GM21528 (cell line): ENCODE data around the gene ZNF462.

Experiments
- ATAC-seq: cut with Tn5 transposase; IDR thresholded peaks from one replicate; pipeline ENCODE4 v1.9.1; 2021; ENCODE audit warnings: mild to moderate bottlenecking, moderate library complexity; ENCODE audit not compliant: unreplicated experiment, low FRiP score

Gene ZNF462

GRCh38 chr9:106954974-106955850 is 92.2 kb downstream of the ZNF462 start:
- no peak for ATAC-seq

DNA sequence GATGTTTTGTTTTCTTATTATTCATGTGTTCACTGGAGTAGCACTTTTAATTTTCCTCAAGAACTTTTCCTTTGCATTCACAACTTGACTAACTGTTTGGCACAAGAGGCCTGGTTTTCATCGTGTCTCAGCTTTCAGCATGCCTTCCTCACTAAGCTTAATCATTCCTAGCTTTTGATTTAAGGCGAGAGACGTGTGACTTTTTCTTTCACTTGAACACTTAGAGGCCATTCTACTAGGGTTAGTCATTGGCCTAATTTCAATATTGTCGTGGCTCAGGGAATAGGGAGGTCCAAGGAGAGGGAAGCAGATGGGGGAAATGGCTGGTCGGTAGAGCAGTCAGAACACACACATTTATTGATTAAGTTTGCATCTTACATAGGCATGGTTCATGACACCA is 94.0 kb downstream of the ZNF462 start:
- ATAC-seq = no peak

DNA sequence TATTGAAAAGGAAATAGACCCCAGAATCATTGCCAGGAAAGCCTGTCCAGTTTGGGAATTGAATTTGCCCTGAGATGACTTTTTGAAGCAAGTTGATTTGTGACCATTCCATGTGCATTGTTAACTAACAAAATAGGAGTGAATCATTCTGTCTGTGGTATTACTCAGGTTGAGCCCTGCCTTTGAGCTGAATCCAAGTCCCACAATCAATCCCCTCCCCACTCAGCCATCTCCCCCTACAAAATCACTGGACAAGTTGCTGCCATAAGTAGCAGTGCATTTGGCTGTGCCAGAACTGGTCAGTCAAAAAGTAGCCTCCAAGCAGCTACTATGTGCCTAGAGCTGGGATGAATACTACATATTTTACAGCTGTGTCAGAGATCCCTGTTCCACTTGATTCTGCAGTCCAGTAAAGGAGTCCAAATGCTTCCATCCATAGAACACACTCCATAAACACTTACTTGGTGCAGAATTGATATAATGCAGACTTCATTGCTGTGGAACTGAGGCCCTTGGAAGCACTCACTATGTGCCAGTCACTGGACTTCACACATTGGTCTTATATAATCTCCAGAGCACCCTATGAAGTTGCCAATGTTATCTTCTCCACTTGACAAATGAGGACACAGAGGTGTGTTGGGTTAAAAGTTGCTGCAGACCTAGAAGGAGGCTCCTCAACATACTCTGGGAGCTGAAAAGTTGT is 96.1 kb downstream of the ZNF462 start:
- no peak for ATAC-seq

DNA sequence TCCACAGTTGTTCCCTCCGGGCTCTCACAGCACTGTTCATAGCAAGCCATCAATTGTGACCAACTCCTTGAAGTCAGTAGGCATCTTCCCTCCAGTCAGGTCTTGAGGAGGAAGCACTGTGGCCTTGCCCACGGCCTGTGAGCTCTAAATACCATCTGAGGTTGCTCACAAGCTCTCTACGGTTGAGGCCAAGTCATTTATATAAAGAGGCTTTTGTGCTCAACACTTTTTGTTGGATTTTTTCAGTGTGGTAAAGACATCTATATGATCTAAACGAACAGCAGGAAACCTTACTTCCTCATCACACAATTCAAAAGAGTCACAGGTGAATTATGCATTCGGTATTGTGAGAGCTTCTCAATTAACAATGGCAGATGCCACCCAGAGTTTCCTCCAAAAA is 97.3 kb downstream of the ZNF462 start:
- no peak for ATAC-seq

DNA sequence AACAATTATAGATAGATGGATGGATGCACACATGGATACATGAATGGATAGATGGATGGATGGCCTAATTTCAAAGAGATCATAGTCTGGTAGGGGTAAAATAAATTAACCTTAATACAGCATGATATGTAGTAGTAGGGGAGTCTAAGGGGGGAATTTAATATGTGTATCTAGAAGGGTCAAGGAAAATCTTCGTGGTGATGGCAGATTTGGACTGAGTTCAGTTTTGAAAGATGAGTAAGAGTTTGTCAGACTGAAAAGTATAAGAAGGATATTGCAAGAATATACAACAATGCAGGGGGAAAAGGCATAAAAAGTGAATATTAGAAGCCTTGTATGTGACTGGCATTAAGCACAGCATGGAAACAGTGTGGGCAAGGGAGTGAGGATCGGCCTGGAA is 98.7 kb downstream of the ZNF462 start:
- no peak for ATAC-seq

GRCh38 chr9:106962122-106962521 is 99.2 kb downstream of the ZNF462 start:
- no peak for ATAC-seq

GRCh38 chr9:106962615-106963363 is 99.8 kb downstream of the ZNF462 start:
- no peak for ATAC-seq

GRCh38 chr9:106963684-106964083 is 100.7 kb downstream of the ZNF462 start:
- ATAC-seq = no peak

DNA sequence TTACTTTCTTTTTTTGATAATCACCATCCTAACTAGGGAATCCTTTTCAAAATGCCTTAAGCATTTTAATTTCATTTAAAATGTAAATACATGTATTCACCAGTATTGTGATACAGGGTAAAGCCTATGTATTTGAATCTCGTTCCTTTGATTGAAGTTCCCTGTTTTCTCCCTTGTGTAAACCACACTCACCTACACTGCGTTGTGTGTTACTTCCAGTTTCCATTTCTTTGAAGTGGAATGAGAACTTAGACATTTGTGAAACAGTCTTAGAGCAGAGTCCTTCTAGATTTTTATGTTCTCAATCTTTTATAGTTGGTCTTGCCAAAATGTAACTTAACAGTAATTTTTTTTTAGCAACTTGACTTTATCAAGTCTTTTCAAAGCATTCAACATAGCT is 101.4 kb downstream of the ZNF462 start:
- ATAC-seq = peak; percentile 58

DNA sequence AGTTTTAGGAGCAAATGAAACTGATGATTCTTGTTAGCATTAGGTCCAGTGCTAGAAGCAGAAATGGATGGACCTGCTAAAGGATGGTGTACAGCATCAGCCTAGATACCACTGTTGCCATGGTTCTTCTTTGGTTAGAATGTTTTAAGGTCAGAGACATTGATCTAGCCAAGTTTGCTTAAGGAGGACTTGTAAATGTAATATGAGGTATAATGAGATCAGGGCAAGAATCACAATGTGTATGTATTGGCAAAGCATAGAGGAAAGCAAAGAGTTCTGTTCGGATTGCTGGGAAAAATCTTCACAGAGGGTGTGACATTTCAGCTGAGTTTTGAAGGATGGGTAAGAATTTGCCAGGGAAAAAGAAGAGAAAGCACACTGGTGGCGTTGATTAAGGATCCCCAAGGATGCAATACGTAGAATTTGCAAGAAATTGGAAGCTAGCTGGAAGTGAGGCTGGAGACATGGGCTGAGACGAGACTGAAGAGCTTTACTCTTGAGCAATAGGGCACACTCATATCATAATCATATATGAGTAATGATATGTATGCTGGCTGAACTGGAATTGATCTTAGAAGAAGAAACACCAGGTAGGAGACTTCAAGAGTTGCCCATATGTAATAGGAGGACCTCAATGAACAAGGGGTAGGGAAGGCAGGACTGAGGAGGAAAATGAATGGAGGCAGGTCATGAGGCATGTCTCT is 102.0 kb downstream of the ZNF462 start:
- no peak for ATAC-seq

GRCh38 chr9:106966481-106966880 is 103.5 kb downstream of the ZNF462 start:
- no peak for ATAC-seq

DNA sequence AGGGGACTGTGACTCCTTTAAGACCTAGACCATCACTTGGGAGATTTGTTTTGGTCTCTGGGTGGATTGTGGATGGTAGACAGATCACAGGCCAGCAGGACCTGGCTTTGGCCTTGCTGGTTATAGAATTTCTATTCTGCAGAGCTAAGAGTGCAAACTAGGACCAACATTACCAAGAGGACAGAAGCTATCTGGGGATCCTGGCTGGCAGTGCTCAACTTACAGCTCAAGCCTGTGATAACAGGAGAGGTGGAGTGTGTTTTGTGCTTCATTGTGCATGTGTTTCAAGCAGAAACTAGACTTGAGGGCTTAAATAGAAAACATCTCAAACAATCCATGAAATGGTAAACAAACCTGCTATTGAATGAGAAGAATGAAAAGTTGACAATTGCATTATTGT is 106.7 kb downstream of the ZNF462 start:
- ATAC-seq = no peak

DNA sequence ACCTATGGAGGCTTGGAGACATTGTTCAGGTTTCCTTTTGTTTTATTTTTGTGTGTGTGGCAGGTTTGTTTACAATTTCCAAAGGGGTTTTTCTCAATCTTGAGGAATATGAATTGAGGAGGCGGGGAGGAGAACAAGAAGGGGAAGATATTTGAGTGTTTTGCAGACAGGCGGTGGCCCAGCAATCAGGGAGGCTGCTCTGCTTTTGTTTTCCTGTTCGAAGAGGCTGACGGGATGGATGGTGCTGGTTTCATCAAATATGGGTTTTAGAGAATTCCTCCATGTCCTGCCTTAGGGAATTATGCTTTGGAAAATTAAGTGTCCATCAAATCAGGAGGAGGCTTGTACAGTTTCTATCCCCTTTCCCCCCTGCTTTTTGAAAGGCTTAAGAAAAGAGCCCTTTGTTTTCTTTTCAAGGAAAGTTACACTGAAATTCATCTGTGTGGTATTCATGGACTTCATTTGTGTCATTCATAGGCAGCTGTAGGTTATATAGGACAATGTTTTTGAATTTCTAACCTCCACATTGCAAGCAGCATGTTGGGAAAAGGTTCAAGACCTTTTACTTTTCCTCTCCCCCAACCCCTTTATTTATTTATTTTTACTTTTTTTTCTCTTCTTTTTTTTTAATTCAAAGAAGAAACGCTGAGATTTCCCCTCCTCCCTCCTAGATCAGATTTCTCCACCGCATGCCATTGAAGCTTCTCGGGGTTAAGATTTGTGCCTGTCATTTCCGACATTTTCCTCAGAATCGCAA is 107.4 kb downstream of the ZNF462 start:
- no peak for ATAC-seq

DNA sequence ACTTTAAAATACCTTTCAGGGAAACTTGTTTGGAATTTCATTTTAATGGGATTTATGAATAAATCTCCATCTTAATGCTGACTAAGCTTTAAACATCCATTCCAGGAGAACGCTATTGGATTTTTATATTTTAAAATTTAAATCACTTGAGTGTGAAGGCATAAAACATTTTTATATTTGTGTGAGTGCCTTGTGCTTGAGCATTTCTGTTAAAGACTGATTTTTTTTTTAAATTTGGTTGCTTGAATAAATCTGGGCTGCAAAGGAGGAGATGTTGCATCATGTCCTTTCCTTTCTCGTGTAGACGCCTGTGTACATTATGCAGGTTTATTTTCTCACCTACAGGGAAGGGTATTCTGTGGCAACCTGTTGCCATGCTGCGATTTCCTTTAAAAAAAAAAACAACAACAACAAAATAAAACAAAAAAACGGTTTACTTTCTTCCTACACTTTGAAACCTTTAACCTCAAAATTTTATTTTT is 108.1 kb downstream of the ZNF462 start:
- no peak for ATAC-seq

DNA sequence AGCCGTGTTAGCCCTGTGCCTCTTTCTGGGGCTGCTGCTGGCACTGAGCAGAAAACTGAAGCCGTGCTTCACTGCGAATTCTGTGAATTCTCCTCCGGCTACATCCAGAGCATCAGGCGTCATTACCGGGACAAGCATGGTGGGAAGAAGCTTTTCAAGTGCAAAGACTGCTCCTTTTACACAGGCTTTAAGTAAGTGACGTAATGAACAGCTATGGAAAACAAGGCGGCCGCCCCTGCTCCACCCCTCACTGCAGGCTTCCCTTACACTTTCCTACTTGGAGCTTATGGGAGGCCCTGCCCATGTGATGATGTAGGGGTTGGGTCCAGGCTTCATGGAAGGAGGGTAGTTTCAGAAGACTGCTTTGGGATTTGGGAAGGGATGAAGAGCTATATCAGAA is 109.1 kb downstream of the ZNF462 start:
- ATAC-seq = no peak

- no peak for ATAC-seq
Measured at GRCh38 chr9:106974341-106974740, 111.4 kb downstream of the ZNF462 start.

DNA sequence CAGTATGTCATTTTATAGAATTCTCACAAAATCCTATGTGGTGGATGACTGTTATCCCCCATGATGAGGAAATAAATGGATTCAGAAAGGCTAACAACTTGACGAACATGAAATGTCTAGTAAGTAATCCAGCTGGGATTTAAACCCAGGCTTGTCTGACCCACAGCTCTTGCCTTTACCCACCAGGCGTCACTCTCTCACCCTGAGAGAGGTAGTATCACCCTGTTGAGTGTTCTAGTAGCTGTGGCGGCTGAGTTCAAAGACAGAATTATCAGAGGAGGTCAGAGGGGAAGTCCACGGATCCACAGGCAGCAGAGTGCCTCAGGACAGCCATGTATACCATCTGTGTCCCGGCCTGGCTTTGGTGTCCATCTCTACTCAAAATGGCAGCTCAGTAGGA is 113.8 kb downstream of the ZNF462 start:
- ATAC-seq = no peak

DNA sequence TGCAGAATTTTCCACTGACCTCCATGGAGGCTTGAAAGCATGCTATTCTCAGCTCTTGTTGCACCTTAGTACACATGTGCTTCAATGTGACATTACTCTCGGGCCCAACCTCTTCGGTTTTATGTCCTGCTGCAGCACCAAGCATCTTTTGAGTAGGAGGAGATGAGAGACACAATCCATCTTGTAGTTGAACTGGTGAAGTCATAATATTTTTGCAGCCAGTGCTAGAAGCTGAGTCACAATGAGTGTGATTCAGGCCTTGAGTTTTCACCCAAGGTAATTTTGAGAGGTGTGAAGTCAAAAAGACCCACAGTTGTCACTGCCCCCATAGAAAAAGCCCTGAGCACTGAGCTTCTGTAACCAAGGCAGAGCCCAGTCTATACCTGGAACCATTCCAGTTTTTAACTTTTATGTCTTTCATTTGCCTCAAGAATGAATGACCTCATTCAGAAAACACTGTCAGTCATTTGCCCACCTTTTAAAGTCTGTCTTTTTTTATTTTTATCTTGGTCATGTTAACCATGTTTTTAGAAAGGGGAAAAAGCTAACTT is 117.7 kb downstream of the ZNF462 start:
- no peak for ATAC-seq
